GM21447 (cell line): ENCODE results near the gene SSPN.

Source experiments
- ATAC-seq: cut with Tn5 transposase; IDR thresholded peaks from one replicate; pipeline ENCODE4 v1.9.1; 2021; ENCODE audit not compliant: unreplicated experiment

SSPN gene

GRCh38 chr12:26195250-26195640, at the start of gene SSPN:
SSPN (plus strand) TSS chr12:26195573; CDS start chr12:26195673, 100 bp downstream.
- no peak for ATAC-seq

GRCh38 chr12:26148291-26148690, 47.1 kb upstream of the SSPN start:
- no peak for ATAC-seq

GRCh38 chr12:26149968-26150500, 45.3 kb upstream of the SSPN start:
- no peak for ATAC-seq

- no peak for ATAC-seq
Observed at GRCh38 chr12:26150736-26151450, 44.5 kb upstream of the SSPN start.

- ATAC-seq, result no peak
Observed at GRCh38 chr12:26152507-26153102, 42.8 kb upstream of the SSPN start.

- no peak for ATAC-seq
Observed at GRCh38 chr12:26153421-26154154, 41.8 kb upstream of the SSPN start.

- peak; percentile 79 for ATAC-seq
Observed at GRCh38 chr12:26156201-26156871, 39.0 kb upstream of the SSPN start.

- ATAC-seq, result peak; percentile 27
Observed at GRCh38 chr12:26157001-26157400, 38.4 kb upstream of the SSPN start.

- ATAC-seq, result no peak
Observed at GRCh38 chr12:26158078-26158764, 37.2 kb upstream of the SSPN start.

- ATAC-seq, result no peak
Observed at GRCh38 chr12:26162174-26162573, 33.2 kb upstream of the SSPN start.

- ATAC-seq, result no peak
Observed at GRCh38 chr12:26162905-26163304, 32.5 kb upstream of the SSPN start.

- ATAC-seq, result no peak
Observed at GRCh38 chr12:26164118-26164517, 31.3 kb upstream of the SSPN start.

- no peak for ATAC-seq
Observed at GRCh38 chr12:26172013-26172412, 23.4 kb upstream of the SSPN start.

GRCh38 chr12:26172539-26172938, 22.8 kb upstream of the SSPN start:
- no peak for ATAC-seq

- no peak for ATAC-seq
Observed at GRCh38 chr12:26172946-26173552, 22.3 kb upstream of the SSPN start.

GRCh38 chr12:26176725-26177124, 18.6 kb upstream of the SSPN start:
- no peak for ATAC-seq

GRCh38 chr12:26177283-26177682, 18.1 kb upstream of the SSPN start:
- ATAC-seq, result no peak

GRCh38 chr12:26179826-26180225, 15.5 kb upstream of the SSPN start:
- no peak for ATAC-seq

GRCh38 chr12:26182377-26182776, 13.0 kb upstream of the SSPN start:
- ATAC-seq, result no peak
